Neural progenitor cell (in vitro differentiated cells): ENCODE measurements around the gene NFIX. TPM values are rescaled to one million over a fixed set of nuclear protein-coding genes. Genes with fewer than 3 reads are reported as not detected.

Experiments
- DNase-seq: peaks from one replicate; pipeline ENCODE4 v3.0.0-alpha.2; 2016; ENCODE audit warnings: low spot score
- H2AFZ ChIP-seq: fragments of 200-600 bp; sonication (generic); replicated peaks from 2 replicates; pipeline ENCODE4 v1.6.1; 2016; ENCODE audit warnings: antibody characterized with exemption
- H3F3A ChIP-seq: fragments of 200-600 bp; sonication (generic); 2 replicates; pipeline ENCODE4 v1.6.1; 2016; ENCODE audit warnings: antibody characterized with exemption, low read depth
- H3K27ac ChIP-seq: fragments of 200-600 bp; sonication (generic); 2 replicates; pipeline ENCODE4 v1.5.1; 2016; ENCODE audit warnings: mild to moderate bottlenecking
- H3K27me3 ChIP-seq: fragments of 200-600 bp; sonication (generic); 2 replicates; pipeline ENCODE4 v1.6.1; 2016; ENCODE audit warnings: mild to moderate bottlenecking, moderate library complexity
- H3K36me3 ChIP-seq: fragments of 200-600 bp; sonication (generic); 2 replicates; pipeline ENCODE4 v1.5.1; 2016
- H3K4me1 ChIP-seq: fragments of 200-600 bp; sonication (generic); 2 replicates; pipeline ENCODE4 v1.6.1; 2016; ENCODE audit warnings: mixed run types
- H3K4me2 ChIP-seq: fragments of 200-600 bp; sonication (generic); 2 replicates; pipeline ENCODE4 v1.6.1; 2016
- H3K4me3 ChIP-seq: fragments of 200-600 bp; sonication (generic); 2 replicates; pipeline ENCODE4 v1.5.1; 2016
- H3K79me2 ChIP-seq: fragments of 200-600 bp; sonication (generic); 2 replicates; pipeline ENCODE4 v1.6.1; 2016; ENCODE audit warnings: low read depth
- H3K9ac ChIP-seq: fragments of 200-600 bp; sonication (generic); 2 replicates; pipeline ENCODE4 v1.6.1; 2016
- H3K9me3 ChIP-seq: fragments of 200-600 bp; sonication (generic); 2 replicates; pipeline ENCODE4 v1.5.1; 2016; ENCODE audit warnings: low read depth
- H4K20me1 ChIP-seq: fragments of 200-600 bp; sonication (generic); 2 replicates; pipeline ENCODE4 v1.6.1; 2016; ENCODE audit warnings: low read depth
- H3K27ac Mint-ChIP-seq: 3 replicates; pipeline ENCODE4 v1.8.0; 2021; ENCODE audit warnings: mixed read lengths
- H3K27me3 Mint-ChIP-seq: 2 replicates; pipeline ENCODE4 v1.8.0; 2022; ENCODE audit warnings: low read depth, mild to moderate bottlenecking, inconsistent platforms, moderate library complexity, mixed read lengths; ENCODE audit not compliant: insufficient read depth
- H3K36me3 Mint-ChIP-seq: 3 replicates; pipeline ENCODE4 v1.8.0; 2021; ENCODE audit warnings: mixed read lengths
- H3K4me1 Mint-ChIP-seq: 3 replicates; pipeline ENCODE4 v1.8.0; 2021; ENCODE audit warnings: mixed read lengths
- H3K4me3 Mint-ChIP-seq: 3 replicates; pipeline ENCODE4 v1.8.0; 2021; ENCODE audit warnings: mild to moderate bottlenecking, moderate library complexity, mixed read lengths
- H3K9me3 Mint-ChIP-seq: 3 replicates; pipeline ENCODE4 v1.8.0; 2020; ENCODE audit warnings: mixed read lengths
- EZH2 ChIP-seq: fragments of 200-600 bp; sonication (generic); IDR thresholded peaks from 2 replicates; pipeline ENCODE4 v1.6.1; 2017; ENCODE audit warnings: antibody characterized with exemption, mild to moderate bottlenecking, moderate library complexity
- EZH2phosphoT487 ChIP-seq: fragments of 200-600 bp; sonication (generic); IDR thresholded peaks from 2 replicates; pipeline ENCODE4 v1.6.1; 2017; ENCODE audit warnings: antibody characterized with exemption
- total RNA-seq: library from RNA; depleted of rRNA; stranded (reverse); fragments of >200 nt; gene quantifications from 2 replicates; pipeline ENCODE4 v1.2.3, GENCODE V29; 2015; ENCODE audit warnings: low replicate concordance
- TF ChIP-seq, protein P1 (sequence below): fragments of 200-600 bp; sonication (generic); IDR thresholded peaks from 2 replicates; pipeline ENCODE4 v1.5.1; 2017; ENCODE audit warnings: antibody characterized with exemption, mild to moderate bottlenecking

NFIX gene
- total RNA-seq, 1 donor from 2014 or later: 0.06 TPM

DNA sequence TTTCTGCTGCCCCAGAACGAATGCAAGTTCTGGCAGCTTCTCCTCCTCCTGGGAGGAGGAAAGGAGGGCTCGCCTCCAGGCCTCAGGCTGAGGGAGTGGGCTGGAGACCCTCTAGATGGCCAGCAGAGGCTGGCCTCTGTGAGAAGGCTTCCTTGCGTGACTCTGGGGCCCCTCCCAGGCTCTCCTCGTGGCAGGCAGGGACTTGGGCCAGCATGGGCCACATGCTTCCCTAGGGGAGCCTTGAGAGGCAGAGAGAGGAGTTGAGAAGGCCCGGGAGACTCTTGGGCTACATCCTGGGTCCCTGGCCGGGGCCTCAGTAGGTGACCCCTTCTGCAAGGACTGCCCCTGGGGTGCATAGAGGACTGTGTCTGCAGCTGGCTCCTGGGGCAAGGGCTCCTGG lies 81.5 kb downstream of the NFIX start:
- no peaks in the 10 kb centered on the region for H3F3A ChIP-seq
- H3K4me1 Mint-ChIP-seq: peaks cover 19% of the 10 kb centered on the region
- H3K4me3 ChIP-seq: no peak overlapping the region
- peak overlapping the region; percentile 47 for H3K4me2 ChIP-seq
- H3K36me3 Mint-ChIP-seq: no peaks in the 10 kb centered on the region
- H3K9me3 ChIP-seq: no peaks in the 10 kb centered on the region
- no peak overlapping the region for H3K27ac ChIP-seq
- H3K36me3 ChIP-seq: no peaks in the 10 kb centered on the region
- no peaks in the 10 kb centered on the region for H3K9me3 Mint-ChIP-seq
- H3K27me3 ChIP-seq: peaks cover 14% of the 10 kb centered on the region
- DNase-seq: no peak
- no peak overlapping the region for H3K9ac ChIP-seq
- peaks cover 41% of the 10 kb centered on the region for H3K27me3 Mint-ChIP-seq
- H2AFZ ChIP-seq: no peak overlapping the region
- no peaks in the 10 kb centered on the region for H3K79me2 ChIP-seq
- H4K20me1 ChIP-seq: no peaks in the 10 kb centered on the region
- H3K4me3 Mint-ChIP-seq: no peak overlapping the region
- no peak overlapping the region for H3K27ac Mint-ChIP-seq
- peaks cover 32% of the 10 kb centered on the region for H3K4me1 ChIP-seq
- TF ChIP-seq EZH2 (no peak), EZH2phosphoT487 (no peak)
- TF ChIP-seq, protein P1, sequence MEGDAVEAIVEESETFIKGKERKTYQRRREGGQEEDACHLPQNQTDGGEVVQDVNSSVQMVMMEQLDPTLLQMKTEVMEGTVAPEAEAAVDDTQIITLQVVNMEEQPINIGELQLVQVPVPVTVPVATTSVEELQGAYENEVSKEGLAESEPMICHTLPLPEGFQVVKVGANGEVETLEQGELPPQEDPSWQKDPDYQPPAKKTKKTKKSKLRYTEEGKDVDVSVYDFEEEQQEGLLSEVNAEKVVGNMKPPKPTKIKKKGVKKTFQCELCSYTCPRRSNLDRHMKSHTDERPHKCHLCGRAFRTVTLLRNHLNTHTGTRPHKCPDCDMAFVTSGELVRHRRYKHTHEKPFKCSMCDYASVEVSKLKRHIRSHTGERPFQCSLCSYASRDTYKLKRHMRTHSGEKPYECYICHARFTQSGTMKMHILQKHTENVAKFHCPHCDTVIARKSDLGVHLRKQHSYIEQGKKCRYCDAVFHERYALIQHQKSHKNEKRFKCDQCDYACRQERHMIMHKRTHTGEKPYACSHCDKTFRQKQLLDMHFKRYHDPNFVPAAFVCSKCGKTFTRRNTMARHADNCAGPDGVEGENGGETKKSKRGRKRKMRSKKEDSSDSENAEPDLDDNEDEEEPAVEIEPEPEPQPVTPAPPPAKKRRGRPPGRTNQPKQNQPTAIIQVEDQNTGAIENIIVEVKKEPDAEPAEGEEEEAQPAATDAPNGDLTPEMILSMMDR: no peak

DNA sequence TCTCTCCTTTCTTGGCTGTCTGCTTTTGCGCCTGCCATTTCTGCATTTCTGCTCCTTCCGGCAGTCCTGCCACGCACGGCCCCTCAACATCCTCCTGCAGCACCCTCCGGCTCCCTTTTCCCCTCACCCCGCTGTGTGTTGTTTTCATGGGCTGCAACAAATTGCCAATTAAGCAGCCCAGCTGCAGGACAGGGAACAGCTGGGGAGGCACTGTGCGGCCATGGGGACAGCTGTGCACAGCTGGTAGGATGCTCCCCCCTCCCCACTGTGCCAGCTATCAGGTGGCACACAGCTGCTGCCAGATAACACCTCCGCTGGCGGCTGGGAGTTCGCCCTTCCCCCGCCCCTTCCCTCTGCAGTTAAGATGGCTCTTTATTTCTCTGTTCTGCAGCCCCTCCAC lies 82.0 kb downstream of the NFIX start:
- no peaks in the 10 kb centered on the region for H3K36me3 ChIP-seq
- H3K9me3 Mint-ChIP-seq: no peaks in the 10 kb centered on the region
- no peak overlapping the region for H3K4me3 Mint-ChIP-seq
- H3K4me1 ChIP-seq: peaks cover 33% of the 10 kb centered on the region
- H3K27me3 Mint-ChIP-seq: peaks cover 41% of the 10 kb centered on the region
- H3K79me2 ChIP-seq: no peaks in the 10 kb centered on the region
- TF ChIP-seq EZH2 (no peak), EZH2phosphoT487 (no peak)
- TF ChIP-seq, protein P1: no peak
- no peak overlapping the region for H2AFZ ChIP-seq
- no peaks in the 10 kb centered on the region for H3K9me3 ChIP-seq
- no peak overlapping the region for H3K27ac ChIP-seq
- H4K20me1 ChIP-seq: no peaks in the 10 kb centered on the region
- DNase-seq: no peak
- no peaks in the 10 kb centered on the region for H3F3A ChIP-seq
- peaks cover 14% of the 10 kb centered on the region for H3K27me3 ChIP-seq
- H3K4me2 ChIP-seq: peak overlapping the region; percentile 47
- H3K27ac Mint-ChIP-seq: peak overlapping the region; percentile 46
- H3K4me3 ChIP-seq: no peak overlapping the region
- H3K36me3 Mint-ChIP-seq: no peaks in the 10 kb centered on the region
- H3K9ac ChIP-seq: no peak overlapping the region
- H3K4me1 Mint-ChIP-seq: peaks cover 24% of the 10 kb centered on the region

DNA sequence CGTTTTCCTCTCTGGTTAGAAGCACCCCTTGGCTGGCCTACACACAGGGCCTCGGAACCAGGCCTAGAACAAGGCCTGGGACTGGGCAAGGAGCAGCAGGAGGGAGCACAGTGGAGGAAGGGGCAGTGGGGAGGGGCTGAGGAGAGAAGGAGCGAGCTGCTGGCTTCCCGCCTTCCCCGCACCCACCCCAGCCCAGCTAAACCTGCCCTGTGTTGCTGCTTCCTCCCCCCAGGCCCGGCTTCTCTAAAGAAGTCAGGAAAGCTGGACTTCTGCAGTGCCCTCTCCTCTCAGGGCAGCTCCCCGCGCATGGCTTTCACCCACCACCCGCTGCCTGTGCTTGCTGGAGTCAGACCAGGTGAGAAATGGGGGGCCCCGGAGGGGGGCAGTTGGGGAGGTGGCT lies 83.1 kb downstream of the NFIX start:
- Histone ChIP-seq H3K79me2 (no peaks in the 10 kb centered on the region), H3K36me3 (no peaks in the 10 kb centered on the region), H2AFZ (no peak overlapping the region), H3K4me3 (no peak overlapping the region), H3K27ac (no peak overlapping the region), H3K4me1 (peaks cover 43% of the 10 kb centered on the region), H3K9ac (no peak overlapping the region), H3K4me2 (no peak overlapping the region), H3K27me3 (peaks cover 18% of the 10 kb centered on the region), H3F3A (peaks cover 5% of the 10 kb centered on the region), H3K9me3 (no peaks in the 10 kb centered on the region), H4K20me1 (no peaks in the 10 kb centered on the region)
- Mint-ChIP-seq H3K4me3 (no peak overlapping the region), H3K4me1 (peaks cover 33% of the 10 kb centered on the region), H3K36me3 (no peaks in the 10 kb centered on the region), H3K27me3 (peaks cover 39% of the 10 kb centered on the region), H3K9me3 (no peaks in the 10 kb centered on the region), H3K27ac (peak overlapping the region; percentile 72)
- DNase-seq: no peak
- TF ChIP-seq, protein P1: no peak
- no peak for TF ChIP-seq EZH2
- no peak for TF ChIP-seq EZH2phosphoT487
